Measurements from ENCODE around the gene CDK1.
"Not testable (repeated sequence)": the region's sequence is repeated elsewhere in the genome, so short reads cannot be mapped to it uniquely, and the experiment has no call there.

CDK1 gene

GRCh38 chr10:60810437-60811182, 32.3 kb downstream of the CDK1 start:
- in situ Hi-C loops (cut with MboI; ENCODE audit: low sequenced_read_pairs): no loop called here

GRCh38 chr10:60816628-60817397, 38.5 kb downstream of the CDK1 start:
- in situ Hi-C loops (cut with MboI; ENCODE audit: low sequenced_read_pairs): no loop called here

GRCh38 chr10:60817398-60817805, 39.1 kb downstream of the CDK1 start:
- in situ Hi-C loops (cut with MboI; ENCODE audit: low sequenced_read_pairs): no loop called here

GRCh38 chr10:60818134-60818770, 40.0 kb downstream of the CDK1 start:
- in situ Hi-C loops (cut with MboI; ENCODE audit: low sequenced_read_pairs): no loop called here

- in situ Hi-C loops (cut with MboI; ENCODE audit: low sequenced_read_pairs): no loop called here
Observed at GRCh38 chr10:60819271-60819670, 41.0 kb downstream of the CDK1 start.

GRCh38 chr10:60820093-60820754, 41.9 kb downstream of the CDK1 start:
- in situ Hi-C loops (cut with MboI; ENCODE audit: low sequenced_read_pairs): no loop called here

GRCh38 chr10:60821656-60822055, 43.4 kb downstream of the CDK1 start:
- in situ Hi-C loops (cut with MboI; ENCODE audit: low sequenced_read_pairs): no loop called here

GRCh38 chr10:60822809-60823208, 44.5 kb downstream of the CDK1 start:
- in situ Hi-C loops (cut with MboI; ENCODE audit: low sequenced_read_pairs): no loop called here

GRCh38 chr10:60823324-60823723, 45.0 kb downstream of the CDK1 start:
- in situ Hi-C loops (cut with MboI; ENCODE audit: low sequenced_read_pairs): no loop called here

GRCh38 chr10:60825520-60825919, 47.2 kb downstream of the CDK1 start:
- in situ Hi-C loops (cut with MboI; ENCODE audit: low sequenced_read_pairs): no loop called here

GRCh38 chr10:60827791-60828488, 49.7 kb downstream of the CDK1 start:
- in situ Hi-C loops (cut with MboI; ENCODE audit: low sequenced_read_pairs): no loop called here

GRCh38 chr10:60828489-60828852, 50.2 kb downstream of the CDK1 start:
- in situ Hi-C loops (cut with MboI; ENCODE audit: low sequenced_read_pairs): no loop called here

GRCh38 chr10:60832136-60832535, 53.9 kb downstream of the CDK1 start:
- in situ Hi-C loops (cut with MboI; ENCODE audit: low sequenced_read_pairs): not testable (repeated sequence)

- in situ Hi-C loops (cut with MboI; ENCODE audit: low sequenced_read_pairs): no loop called here
Observed at GRCh38 chr10:60834401-60834800, 56.1 kb downstream of the CDK1 start.

GRCh38 chr10:60835049-60835448, 56.8 kb downstream of the CDK1 start:
- in situ Hi-C loops (cut with MboI; ENCODE audit: low sequenced_read_pairs): no loop called here

GRCh38 chr10:60841227-60841626, 62.9 kb downstream of the CDK1 start:
- in situ Hi-C loops (cut with MboI; ENCODE audit: low sequenced_read_pairs): not testable (repeated sequence)

- in situ Hi-C loops (cut with MboI; ENCODE audit: low sequenced_read_pairs): no loop called here
Observed at GRCh38 chr10:60842694-60843093, 64.4 kb downstream of the CDK1 start.

Measured in hTERT RPE-1 (cell line).